HG02852 (cell line): Measurements from ENCODE around the gene PARG.
"Not testable (repeated sequence)": the region's sequence is repeated elsewhere in the genome, so short reads cannot be mapped to it uniquely, and the experiment has no call there.

Experiments used
- ATAC-seq: cut with Tn5 transposase; IDR thresholded peaks from one replicate; pipeline ENCODE4 v1.9.1; 2021; ENCODE audit warnings: mild to moderate bottlenecking, moderate library complexity; ENCODE audit not compliant: unreplicated experiment

The PARG gene

GRCh38 chr10:49908290-49909080 lies 33.3 kb downstream of the PARG start:
- ATAC-seq: not testable (repeated sequence)

- not testable (repeated sequence) for ATAC-seq
Observed at GRCh38 chr10:49903829-49904228, 38.0 kb downstream of the PARG start.

- not testable (repeated sequence) for ATAC-seq
Observed at GRCh38 chr10:49900406-49900805, 41.4 kb downstream of the PARG start.

GRCh38 chr10:49899999-49900398 lies 41.8 kb downstream of the PARG start:
- ATAC-seq: not testable (repeated sequence)

- not testable (repeated sequence) for ATAC-seq
Observed at GRCh38 chr10:49890025-49890424, 51.8 kb downstream of the PARG start.

- ATAC-seq: not testable (repeated sequence)
Observed at GRCh38 chr10:49884739-49885331, 57.0 kb downstream of the PARG start.

- not testable (repeated sequence) for ATAC-seq
Observed at GRCh38 chr10:49883852-49884251, 58.0 kb downstream of the PARG start.

GRCh38 chr10:49882327-49882726 lies 59.5 kb downstream of the PARG start:
- ATAC-seq: not testable (repeated sequence)

GRCh38 chr10:49872740-49873139 lies 69.1 kb downstream of the PARG start:
- ATAC-seq: not testable (repeated sequence)

GRCh38 chr10:49871462-49871861 lies 70.4 kb downstream of the PARG start:
- ATAC-seq: not testable (repeated sequence)

- not testable (repeated sequence) for ATAC-seq
Observed at GRCh38 chr10:49859933-49860332, 81.9 kb downstream of the PARG start.

GRCh38 chr10:49858697-49859382 lies 83.0 kb downstream of the PARG start:
- ATAC-seq: not testable (repeated sequence)

GRCh38 chr10:49849520-49849919 lies 92.3 kb downstream of the PARG start:
- ATAC-seq: not testable (repeated sequence)

- ATAC-seq: no peak
Observed at GRCh38 chr10:49844775-49845595, 96.8 kb downstream of the PARG start.

GRCh38 chr10:49842333-49842628 lies 99.5 kb downstream of the PARG start:
- not testable (repeated sequence) for ATAC-seq

GRCh38 chr10:49841615-49842332 lies 100.1 kb downstream of the PARG start:
- ATAC-seq: no peak

GRCh38 chr10:49837685-49838084 lies 104.1 kb downstream of the PARG start:
- ATAC-seq: no peak

- ATAC-seq: no peak
Observed at GRCh38 chr10:49837051-49837478, 104.8 kb downstream of the PARG start.

- ATAC-seq: no peak
Observed at GRCh38 chr10:49834976-49835375, 106.9 kb downstream of the PARG start.

GRCh38 chr10:49834201-49834600 lies 107.6 kb downstream of the PARG start:
- no peak for ATAC-seq
